Measurements from ENCODE around the gene USO1.
"Not testable (repeated sequence)": the region's sequence is repeated elsewhere in the genome, so short reads cannot be mapped to it uniquely, and the experiment has no call there.

USO1 gene, protein sequence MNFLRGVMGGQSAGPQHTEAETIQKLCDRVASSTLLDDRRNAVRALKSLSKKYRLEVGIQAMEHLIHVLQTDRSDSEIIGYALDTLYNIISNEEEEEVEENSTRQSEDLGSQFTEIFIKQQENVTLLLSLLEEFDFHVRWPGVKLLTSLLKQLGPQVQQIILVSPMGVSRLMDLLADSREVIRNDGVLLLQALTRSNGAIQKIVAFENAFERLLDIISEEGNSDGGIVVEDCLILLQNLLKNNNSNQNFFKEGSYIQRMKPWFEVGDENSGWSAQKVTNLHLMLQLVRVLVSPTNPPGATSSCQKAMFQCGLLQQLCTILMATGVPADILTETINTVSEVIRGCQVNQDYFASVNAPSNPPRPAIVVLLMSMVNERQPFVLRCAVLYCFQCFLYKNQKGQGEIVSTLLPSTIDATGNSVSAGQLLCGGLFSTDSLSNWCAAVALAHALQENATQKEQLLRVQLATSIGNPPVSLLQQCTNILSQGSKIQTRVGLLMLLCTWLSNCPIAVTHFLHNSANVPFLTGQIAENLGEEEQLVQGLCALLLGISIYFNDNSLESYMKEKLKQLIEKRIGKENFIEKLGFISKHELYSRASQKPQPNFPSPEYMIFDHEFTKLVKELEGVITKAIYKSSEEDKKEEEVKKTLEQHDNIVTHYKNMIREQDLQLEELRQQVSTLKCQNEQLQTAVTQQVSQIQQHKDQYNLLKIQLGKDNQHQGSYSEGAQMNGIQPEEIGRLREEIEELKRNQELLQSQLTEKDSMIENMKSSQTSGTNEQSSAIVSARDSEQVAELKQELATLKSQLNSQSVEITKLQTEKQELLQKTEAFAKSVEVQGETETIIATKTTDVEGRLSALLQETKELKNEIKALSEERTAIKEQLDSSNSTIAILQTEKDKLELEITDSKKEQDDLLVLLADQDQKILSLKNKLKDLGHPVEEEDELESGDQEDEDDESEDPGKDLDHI

DNA sequence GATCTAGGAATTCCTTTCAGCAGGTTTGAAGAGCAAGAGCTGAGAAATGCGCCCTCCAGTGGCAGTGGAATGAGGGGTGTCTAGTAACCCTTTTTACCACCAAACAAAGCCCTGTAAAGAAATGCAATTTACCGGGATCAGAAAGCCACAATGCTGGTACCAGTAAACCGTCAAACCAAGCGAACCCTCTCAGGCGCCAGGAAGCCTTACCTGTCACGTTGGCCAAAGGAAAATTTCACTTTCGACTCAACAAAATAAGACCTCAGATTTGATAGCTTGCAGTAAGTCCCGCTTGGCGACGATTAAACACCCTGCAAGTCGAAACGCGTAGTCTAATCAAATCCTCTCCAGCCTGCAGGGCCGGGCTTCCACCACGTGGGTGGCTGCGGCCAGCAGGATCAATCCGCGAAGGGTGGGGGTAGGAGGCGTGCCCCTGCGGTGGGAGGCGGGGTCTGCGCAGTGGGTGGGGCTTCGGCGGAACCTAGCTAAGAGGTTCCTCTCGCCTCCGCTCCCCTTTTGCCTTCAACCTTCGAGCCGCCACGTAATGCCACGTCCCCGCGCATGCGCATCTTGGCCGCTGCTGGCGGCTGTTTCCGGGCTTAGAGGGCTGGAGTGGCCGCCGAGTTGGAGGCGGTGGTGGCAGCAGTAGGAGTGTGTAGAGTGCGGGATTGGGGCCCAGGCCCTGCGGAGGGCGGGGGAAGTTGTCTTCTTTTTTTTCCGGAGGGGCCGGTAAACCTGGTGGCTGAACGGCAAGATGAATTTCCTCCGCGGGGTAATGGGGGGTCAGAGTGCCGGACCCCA is at the start of gene USO1:
TSS of gene USO1 (plus strand) at position 512 of the 801 bp plus-strand sequence. CDS start at position 755, 243 bp downstream.
- peak; percentile 98 for DNase-seq (ENCODE audit: low read depth in 2 of 2)

DNA sequence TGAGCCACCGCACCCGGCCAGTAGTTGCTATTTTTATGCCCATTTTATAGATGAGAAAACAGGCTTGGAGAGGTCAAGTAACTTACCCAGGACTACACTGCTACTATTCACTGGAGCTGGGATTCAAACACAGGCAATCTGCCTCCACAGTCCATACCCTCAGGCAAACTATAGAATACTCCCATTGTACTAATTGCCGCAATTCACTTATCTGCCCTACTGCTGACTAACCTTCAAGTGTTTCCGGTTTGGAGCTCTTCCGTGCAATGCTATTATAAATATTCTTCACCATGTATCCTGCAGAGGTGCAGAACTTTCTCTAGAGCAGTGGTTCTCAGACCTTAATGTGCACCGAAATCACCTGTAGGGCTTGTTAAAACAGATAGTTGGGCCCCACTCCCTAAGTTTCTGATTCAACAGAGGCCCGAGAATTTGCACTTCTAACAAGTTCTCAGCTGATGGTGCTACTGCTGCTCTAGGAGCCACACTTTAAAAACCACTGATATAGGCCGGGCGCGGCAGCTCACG is 49.3 kb upstream of the USO1 start:
- no peak for DNase-seq (ENCODE audit: low read depth in 2 of 2)

DNA sequence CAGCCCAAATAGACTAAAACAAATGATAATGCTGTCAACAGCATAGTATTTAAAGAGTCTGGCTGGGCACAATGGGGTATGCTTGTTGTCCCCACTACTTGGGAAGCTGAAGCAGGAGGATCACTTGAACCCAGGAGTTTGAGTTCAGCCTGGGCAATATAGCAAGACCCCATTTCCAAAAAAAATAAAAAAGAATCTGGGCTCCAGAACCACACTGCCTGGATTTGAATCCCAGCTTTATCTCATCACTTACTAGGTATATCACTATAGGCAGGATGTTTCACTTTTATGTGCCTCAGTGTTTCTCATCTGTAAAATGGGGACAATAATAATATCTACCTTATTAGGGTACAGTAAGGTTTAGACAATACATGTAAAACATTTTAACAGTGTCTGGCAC is 45.9 kb upstream of the USO1 start:
- no peak for DNase-seq (ENCODE audit: low read depth in 2 of 2)

DNA sequence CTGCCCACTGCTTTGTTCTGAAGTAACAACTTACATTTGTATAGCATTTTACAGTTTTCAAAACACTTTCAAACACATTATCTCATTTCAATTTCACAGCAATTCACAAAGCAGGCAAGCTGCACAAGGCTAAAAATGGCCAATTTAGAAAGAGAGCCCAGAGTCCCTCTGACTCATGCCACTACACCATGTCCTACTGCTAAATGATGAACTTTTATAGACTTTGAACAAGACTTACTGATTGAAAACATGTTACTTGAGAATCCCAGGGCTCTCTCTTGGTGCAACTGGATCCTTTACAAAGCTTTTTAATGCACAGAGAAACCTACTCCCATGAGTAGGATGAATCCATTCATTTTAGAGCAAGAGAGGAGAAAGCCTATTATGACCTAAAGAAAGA is 45.4 kb upstream of the USO1 start:
- DNase-seq (ENCODE audit: low read depth in 2 of 2) = no peak

DNA sequence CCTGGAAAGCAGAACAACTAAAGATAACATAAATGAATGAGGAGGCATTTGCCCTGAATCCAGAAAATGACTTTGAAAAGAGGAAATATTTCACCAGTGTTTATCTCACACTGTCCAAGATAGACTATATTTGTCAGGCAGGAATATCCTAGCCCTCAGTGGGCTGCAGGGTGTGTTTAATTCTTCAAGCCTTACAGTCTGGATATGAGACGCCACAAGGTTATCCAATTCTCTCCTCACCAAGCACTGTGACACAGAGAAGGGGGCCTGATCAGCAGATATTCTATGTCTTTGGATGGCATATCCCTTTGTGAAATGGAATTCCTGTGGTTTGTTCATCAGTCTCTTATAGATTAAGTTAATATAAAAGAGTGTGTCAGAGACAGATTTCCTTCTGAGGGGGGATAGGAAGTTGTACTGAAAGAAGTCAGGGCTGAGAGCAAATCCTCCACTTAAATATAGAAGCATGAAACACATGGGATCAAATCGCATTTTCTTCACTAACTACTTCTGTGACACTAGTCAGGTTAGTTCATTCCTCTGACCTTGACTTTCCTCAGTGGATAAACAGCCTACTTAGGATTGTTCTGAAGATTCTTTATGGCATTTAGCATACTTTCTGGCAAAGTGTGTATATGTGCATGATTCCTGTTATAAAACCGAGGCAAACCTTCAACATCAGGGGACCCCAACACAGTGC is 44.4 kb upstream of the USO1 start:
- DNase-seq (ENCODE audit: low read depth in 2 of 2) = no peak

DNA sequence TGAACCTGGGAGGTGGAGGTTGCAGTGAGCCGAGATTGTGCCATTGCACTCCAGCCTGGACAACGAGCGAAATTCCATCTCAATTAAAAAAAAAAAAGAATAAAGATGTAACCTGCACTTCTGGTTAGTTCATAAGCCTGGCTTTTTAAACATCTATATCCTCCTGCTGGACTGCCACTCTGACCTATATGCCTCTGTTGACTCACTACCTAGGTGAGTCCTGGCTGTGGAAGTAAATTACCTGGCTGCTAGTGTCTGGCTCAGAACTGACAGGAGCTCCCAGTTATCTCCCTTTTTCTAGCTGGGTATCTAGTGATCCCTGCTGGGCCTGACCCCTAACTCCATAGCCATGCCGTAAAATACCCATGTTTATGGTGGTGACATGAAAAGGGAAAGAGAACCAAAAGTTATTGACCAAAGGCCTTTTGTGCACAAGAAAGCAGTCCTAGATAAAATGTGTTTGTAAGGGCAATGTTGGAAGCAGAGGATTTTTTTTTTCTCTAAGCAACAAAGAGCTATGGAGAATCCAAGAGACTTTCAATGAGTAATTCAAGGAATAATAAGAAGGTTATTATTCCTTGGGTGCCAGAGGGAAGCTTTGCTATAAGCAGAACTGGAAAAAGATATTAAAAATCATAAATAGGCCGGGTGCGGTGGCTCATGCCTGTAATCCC is 40.8 kb upstream of the USO1 start:
- no peak for DNase-seq (ENCODE audit: low read depth in 2 of 2)

DNA sequence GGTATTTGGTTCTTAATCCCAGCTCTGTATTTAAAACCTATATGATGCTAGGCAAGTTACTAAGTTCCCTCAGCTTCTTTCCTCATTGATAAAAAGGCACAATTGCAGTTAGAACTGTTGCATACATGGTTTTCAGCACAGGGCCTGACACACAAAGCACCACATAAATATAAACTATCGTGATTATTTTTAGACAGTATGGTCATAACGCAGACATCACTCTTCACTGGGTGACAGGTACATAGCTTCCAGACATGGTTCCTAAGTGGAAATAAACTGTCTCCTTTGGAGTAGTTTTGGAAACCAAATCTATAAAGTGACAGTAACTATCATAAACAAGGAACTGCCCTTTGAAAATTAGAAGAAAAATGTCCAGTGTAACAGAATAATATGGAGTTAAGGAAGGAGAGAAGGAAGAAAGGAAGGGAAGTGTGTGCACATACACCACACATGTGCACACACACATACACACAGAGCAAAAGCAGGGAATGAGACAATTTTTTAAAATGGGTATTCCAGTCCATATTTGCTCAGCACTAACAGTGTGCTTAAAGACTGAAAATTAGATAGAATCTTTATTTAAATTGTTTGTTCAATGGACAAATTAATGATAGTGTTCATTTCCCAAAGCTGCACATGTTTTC is 38.7 kb upstream of the USO1 start:
- DNase-seq (ENCODE audit: low read depth in 2 of 2) = no peak

DNA sequence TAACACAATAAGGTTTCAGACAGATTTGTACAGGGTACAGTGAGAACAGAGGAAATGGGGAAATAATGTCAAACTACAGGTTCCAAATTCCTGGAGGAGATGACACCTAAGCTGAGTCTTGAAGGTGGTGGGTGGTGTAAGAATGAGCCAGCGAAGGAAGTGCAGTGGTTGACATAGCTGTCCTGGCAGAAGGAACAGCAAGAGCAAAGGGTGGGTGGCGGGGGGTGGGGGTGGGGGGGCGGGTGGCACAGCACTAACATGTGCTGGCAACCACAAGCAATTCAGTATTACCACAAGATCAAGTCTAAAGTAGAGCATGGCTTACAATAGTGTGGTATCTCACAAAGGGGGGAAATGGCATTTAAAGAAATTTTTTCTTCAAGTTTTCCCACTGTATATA is 38.0 kb upstream of the USO1 start:
- no peak for DNase-seq (ENCODE audit: low read depth in 2 of 2)

DNA sequence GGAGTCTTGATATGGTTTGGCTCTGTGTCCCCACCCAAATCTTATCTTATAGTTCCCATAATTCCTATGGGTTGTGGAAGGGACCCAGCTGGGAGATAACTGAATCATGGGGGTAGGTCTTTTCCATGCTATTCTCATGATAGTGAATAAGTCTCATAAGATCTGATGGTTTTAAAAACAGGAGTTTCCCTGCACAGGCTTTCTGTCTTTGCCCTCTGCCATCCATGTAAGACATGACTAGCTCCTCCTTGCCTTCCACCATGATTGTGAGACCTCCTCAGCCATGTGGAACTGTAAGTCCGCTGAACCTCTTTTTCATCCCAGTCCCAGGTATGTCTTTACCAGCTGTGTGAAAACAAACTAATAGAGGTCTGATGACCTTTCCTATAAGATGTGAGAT is 37.3 kb upstream of the USO1 start:
- DNase-seq (ENCODE audit: low read depth in 2 of 2) = not testable (repeated sequence)

DNA sequence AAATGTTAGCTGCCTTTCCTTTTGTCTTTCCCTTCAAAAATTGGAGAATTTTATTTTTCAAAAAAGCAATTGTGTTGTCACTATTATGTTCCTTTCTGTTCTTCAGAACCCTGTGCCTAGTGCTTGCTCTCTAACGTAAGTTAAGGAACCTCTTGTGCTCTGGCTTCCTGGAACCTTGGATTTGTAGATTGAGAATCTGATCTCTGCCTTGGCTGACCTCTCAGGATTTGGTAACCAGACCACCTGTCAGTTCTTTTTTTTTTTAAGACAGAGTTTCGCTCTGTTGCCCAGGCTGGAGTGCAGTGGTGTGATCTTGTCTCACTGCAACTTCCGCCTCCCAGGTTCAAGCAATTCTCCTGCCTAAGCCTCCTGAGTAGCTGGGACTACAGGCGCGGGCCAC is 32.3 kb upstream of the USO1 start:
- not testable (repeated sequence) for DNase-seq (ENCODE audit: low read depth in 2 of 2)

DNA sequence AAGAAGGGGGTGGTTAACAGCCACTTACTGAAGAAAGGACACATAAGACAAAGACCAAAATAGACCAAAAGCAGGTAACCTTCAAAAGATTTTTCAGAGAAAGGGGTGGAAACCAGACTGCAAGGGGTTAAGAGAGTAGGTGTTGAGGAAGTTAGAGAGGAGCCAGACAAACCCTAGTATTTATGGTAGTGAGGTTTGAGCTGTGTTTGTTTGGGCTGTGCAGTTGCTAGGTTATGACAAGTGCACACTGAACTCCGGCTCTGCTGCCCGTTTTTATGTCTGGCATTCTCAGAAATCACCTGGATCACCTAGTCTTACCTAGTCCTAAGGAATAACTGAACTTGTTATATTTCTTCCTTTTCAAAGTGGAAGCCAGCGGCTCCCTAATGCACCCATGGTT is 28.3 kb upstream of the USO1 start:
- DNase-seq (ENCODE audit: low read depth in 2 of 2) = no peak

DNA sequence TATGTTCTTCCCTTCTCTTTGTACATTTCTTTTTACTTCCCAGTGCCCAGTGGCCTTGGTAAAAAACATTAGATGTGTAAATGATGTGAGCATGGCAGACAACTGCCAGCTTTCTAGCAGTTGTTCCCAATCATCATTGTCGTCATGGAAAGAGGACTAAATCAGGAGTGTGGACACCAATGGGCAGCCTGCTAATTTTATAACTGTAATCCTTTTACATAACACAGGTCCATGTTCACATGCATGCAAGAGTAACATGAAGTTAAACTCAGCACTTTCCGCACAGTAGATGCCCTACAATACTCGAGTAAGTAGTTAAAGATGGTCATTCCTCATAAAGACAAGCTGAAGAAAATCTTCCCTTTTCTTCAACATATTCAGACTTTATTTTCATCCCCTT is 27.8 kb upstream of the USO1 start:
- no peak for DNase-seq (ENCODE audit: low read depth in 2 of 2)

DNA sequence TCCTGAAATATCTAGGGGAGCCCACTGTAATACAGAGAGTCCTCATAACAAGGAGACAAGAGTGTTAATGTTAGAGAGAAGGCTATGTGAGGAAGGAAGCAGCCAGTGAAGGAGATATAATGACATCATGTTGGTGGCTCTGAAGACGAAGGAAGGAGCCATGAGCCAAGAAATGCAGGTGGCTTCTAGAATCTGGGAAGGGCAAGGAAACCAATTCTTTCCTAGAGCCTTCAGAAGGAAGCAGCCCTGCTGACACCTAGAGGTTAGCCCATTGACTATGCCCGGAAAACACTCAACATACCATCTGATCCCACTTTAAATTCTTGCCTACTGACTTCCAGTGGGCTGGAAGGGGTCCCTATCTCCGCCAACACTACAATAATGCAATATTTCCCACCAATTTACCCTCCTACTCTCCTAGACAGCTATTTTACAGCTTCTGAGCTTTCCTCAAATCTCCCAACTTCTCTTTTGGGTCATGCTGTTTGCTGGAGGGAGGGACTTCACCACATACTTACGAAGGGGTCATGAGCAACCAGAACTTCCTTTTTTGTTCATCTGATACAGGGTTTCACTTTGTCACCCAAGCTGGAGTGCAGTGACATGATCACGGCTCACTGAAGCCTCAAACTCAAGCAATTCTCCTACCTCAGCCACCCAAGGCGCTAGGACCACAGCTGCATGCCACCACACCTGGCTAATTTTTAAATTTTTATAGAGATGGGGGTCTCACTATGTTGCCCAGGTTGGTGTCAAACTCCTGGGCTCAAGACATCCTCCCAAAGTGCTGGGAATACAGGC is 26.0 kb upstream of the USO1 start:
- no peak for DNase-seq (ENCODE audit: low read depth in 2 of 2)

DNA sequence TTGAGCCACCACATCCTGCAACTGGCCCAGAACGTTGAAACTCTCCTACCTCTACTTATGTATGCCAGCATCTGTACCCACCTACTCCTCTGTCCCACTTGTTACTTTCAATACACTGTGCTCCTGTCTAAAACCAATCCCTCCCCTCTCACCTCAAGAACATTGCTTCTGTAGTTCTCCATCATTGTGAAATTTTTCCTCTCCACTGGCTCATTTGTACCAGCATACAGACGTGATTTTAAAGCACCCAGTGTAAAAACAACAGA is 25.5 kb upstream of the USO1 start:
- DNase-seq (ENCODE audit: low read depth in 2 of 2) = no peak

DNA sequence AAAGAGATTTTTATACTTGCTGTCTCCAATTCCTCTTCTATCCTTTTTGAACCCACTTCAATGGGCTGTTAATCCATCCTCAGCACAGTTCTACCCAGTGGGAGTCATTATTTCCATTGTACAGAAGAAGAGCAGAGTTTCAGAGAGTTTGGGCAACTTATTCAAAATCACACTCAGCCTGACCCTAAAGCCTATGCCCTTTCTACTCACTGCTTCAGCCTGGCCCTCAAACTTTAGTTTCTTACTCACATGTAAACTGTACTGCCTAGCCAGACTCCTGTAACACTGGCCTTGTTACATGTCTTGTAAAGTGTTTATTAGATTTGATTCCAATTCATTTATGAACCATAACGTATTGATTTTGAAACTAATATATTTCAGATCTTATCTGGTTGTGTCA is 25.1 kb upstream of the USO1 start:
- no peak for DNase-seq (ENCODE audit: low read depth in 2 of 2)

DNA sequence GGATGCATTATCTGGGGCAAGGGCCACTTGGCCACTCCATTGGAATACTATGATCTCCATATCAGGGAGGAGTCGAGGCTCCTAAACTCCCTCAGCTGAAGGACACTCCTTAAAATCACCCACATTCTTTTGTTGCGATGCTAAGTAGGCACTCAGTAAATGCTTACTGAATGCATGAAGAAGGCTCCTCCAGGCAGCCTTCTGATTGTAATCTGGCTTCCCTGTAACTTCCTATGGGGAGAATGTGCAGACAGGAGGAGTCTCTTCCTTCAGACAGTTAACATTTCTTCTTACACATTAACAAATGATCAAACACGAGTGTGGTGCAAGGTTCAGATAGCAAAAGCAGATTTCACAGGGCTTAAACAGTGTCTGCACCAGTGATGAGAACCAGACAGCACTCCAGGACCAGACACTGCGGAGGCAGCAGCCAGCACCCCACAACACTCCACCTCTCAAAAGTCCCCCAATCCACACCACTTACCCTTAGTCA is 21.4 kb upstream of the USO1 start:
- no peak for DNase-seq (ENCODE audit: low read depth in 2 of 2)

DNA sequence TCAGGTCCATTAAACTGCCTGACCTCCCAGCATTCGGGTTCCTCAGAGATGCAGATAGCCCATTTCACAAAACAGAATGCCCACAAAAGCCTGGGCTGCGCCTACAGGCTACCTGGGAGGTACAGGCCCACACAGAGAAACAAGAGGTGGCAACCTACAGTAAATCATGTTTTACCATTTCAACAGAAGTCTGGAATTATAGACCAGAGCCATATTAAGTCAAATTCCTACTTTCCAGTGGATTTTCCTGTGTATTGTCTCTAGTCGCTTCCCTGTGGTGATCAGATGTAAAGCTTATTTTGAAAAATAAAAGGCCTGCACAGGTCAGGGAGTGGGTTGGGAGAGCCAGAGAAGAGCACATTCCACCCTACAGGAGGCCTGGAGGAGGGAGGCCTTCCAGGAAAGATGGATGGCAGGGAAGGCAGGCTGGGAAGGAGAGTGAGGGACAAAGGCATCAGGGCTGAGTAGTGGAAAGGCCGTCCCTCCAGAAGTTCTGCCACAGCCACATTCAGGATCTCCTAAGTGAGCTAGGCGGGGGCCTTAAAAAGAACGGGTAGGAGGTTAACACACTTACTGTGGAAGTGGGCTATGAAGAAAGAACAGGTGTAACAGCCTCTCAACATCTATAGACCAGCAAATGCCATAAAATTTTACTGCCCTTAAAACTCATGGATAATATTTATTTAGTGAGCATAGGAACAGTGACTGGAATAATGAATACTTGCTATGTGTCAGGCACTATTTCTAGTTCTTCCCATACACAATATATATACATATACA is 19.0 kb upstream of the USO1 start:
- no peak for DNase-seq (ENCODE audit: low read depth in 2 of 2)

DNA sequence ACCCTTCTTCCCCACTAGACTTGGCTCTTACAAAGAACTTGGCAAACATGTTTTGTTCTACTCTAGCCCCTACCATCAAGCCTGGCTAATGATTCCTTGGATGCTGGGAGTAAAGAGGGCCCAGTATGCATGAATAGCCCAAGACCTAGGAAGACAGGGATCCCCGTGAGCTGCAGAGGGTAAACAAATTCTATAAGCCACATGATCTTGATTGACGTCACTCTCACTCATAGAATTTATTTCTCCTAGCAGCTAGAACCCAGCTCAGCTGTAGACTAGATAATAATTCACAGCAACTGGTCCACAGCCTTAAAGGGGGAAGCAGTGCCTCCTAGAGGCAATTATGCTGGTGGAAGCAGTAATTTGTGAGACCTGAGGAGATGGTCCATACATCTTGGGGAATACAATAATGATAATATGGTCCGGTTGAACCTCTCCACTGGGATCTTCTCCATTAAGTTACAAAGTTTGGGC is 16.1 kb upstream of the USO1 start:
- DNase-seq (ENCODE audit: low read depth in 2 of 2) = no peak

Measured in activated CD4-positive, alpha-beta T cell treated with anti-CD3 and anti-CD28 coated beads for 24 hours (primary cell).